ENCODE measurements around the gene NECTIN4.
A peak's percentile ranks its signal among the peaks of the same experiment; 100 is the strongest.

NECTIN4 gene

DNA sequence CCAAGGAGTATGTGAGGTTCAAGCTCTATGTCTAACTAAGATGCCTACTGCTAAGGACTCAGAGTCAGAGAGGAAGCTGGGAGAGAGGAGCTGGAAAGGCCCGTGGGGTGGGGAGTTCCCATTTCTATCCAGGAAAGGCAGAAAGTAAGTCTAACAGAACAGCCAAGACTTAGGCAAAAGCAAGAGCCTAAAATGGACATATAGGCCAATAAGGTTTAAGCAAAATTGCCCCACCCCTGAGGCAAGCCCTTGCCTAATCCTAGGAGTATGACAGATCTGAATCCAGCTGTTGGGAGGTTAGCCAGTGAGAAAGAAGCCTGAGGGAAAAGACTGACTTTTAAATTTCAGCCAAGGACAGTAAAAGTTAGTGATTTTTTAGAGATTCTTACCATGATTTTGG lies 7.2 kb upstream of the NECTIN4 start:
- no peak for DNase-seq
- peak overlapping the region; percentile 30 for H3K27ac Mint-ChIP-seq
- H3K36me3 Mint-ChIP-seq = peaks cover 18% of the 10 kb centered on the region
- CTCF ChIA-PET = interaction anchor here (0.8 to 9.6 kb wide), 17 partner anchors 9 to 262 kb away, joined by 3 to 196 read pairs (median 7); partner anchors contain the start of genes ARHGAP30, F11R, TSTD1 and USF1
- no peaks in the 10 kb centered on the region for H3K9me3 Mint-ChIP-seq
- H3K4me1 Mint-ChIP-seq = peaks cover 40% of the 10 kb centered on the region
- no peak overlapping the region for H3K4me3 Mint-ChIP-seq
- H3K27me3 Mint-ChIP-seq = peaks cover 41% of the 10 kb centered on the region

DNA sequence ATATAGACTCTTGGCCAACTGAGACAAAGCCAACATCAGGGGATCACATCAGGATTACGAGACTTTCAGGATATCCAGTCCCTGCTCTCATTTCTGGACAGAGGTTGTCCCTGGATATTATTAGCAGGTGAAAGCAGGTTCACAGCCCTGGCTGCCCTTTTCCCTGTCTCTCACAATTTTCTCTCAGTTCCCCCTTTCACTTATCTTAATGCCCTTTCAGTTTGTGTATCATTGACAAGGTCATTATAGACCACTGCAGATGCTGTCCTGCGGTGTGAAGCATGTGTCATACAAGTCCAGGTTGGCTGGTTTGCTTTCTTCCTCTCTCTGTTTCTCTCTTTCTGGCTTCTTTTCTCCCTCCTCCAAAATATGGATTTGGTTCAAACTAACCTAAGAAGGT lies 6.7 kb upstream of the NECTIN4 start:
- no peak overlapping the region for H3K4me3 Mint-ChIP-seq
- CTCF ChIA-PET = interaction anchor here (1.3 to 9.6 kb wide), 11 partner anchors 9 to 100 kb away, joined by 3 to 196 read pairs (median 10); partner anchors contain the start of genes ARHGAP30, TSTD1 and USF1
- peaks cover 41% of the 10 kb centered on the region for H3K4me1 Mint-ChIP-seq
- H3K36me3 Mint-ChIP-seq = peaks cover 16% of the 10 kb centered on the region
- H3K27ac Mint-ChIP-seq = no peak overlapping the region
- DNase-seq = no peak
- peaks cover 41% of the 10 kb centered on the region for H3K27me3 Mint-ChIP-seq
- no peaks in the 10 kb centered on the region for H3K9me3 Mint-ChIP-seq

DNA sequence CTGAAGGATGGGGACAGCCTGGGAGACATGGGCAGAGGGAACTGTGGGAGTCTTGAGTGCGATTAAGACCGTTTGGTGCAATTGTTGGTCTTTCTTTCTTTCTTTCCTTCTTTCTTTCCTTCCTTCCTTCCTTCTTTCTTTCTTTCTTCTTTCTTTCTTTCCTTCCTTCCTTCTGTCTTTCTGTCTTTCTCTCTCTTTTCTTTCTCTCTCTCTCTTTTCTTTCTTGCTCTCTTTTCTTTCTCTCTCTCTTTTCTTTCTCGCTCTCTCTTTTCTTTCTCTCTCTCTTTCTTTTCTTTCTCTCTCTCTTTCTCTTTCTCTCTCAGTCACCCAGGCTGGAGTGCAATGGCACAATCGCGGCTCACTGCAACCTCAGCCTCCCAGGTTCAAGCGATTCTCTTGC lies 5.9 kb upstream of the NECTIN4 start:
- H3K4me3 Mint-ChIP-seq = no peak overlapping the region
- no peak for DNase-seq
- CTCF ChIA-PET = interaction anchor here (0.9 to 9.6 kb wide), 5 partner anchors 19 to 106 kb away, joined by 3 to 196 read pairs (median 5); partner anchors contain the start of genes ARHGAP30 and TSTD1
- peaks cover 49% of the 10 kb centered on the region for H3K4me1 Mint-ChIP-seq
- peaks cover 14% of the 10 kb centered on the region for H3K36me3 Mint-ChIP-seq
- H3K9me3 Mint-ChIP-seq = no peaks in the 10 kb centered on the region
- H3K27me3 Mint-ChIP-seq = peaks cover 41% of the 10 kb centered on the region
- H3K27ac Mint-ChIP-seq = peak overlapping the region; percentile 25

DNA sequence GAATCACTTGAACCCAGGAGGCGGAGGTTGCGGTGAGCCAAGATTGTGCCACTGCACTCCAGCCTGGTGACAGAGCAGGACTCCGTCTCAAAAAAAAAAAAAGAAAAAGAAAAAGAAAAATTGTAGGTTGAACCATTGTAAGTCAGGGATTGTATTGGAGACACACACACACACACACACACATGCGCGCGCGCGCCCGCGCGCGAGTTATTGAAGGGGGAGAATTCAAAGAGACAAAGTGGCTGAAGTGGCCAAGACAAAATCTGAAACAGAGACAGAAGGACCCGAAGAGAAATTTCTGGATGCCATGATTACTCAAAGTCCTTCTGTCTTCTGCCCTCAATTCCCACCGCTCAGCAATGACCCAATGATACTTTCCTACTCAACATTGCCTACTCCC lies 5.1 kb upstream of the NECTIN4 start:
- Mint-ChIP-seq H3K27me3 (peaks cover 41% of the 10 kb centered on the region), H3K4me1 (peaks cover 51% of the 10 kb centered on the region), H3K4me3 (no peak overlapping the region), H3K9me3 (no peaks in the 10 kb centered on the region), H3K36me3 (peaks cover 8% of the 10 kb centered on the region), H3K27ac (no peak overlapping the region)
- CTCF ChIA-PET = interaction anchor here (0.9 to 9.6 kb wide), 5 partner anchors 18 to 105 kb away, joined by 3 to 196 read pairs (median 5); partner anchors contain the start of genes ARHGAP30 and TSTD1
- no peak for DNase-seq

DNA sequence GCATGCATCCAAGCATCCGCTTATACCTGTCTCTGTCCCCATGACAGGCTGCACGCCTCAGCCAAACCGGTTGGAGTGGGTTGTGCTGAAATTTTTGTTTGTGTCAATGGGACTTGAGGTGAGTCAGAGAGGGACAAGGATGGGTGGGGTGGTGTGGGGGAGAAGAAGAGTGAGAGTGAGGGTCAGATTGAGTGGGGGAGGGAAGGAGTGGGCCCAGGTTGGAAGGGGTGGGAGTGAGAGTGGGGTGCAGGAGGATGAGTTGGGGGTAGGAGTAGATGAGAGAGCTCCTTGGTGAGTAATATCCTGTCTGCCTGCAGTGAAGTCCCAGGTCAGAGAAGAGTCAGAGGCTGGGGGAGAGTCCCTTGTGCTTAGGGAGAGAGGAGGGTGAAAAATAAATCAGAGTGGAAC lies 3.3 kb upstream of the NECTIN4 start:
- peak; percentile 34 for DNase-seq
- Mint-ChIP-seq H3K9me3 (no peaks in the 10 kb centered on the region), H3K4me1 (peaks cover 39% of the 10 kb centered on the region), H3K36me3 (no peaks in the 10 kb centered on the region), H3K27ac (no peak overlapping the region), H3K4me3 (no peak overlapping the region), H3K27me3 (peaks cover 36% of the 10 kb centered on the region)
- CTCF ChIA-PET = interaction anchor here (9.6 kb wide), 1 partner anchor 21 kb away, joined by 196 read pairs; the partner anchor contains the start of gene ARHGAP30

DNA sequence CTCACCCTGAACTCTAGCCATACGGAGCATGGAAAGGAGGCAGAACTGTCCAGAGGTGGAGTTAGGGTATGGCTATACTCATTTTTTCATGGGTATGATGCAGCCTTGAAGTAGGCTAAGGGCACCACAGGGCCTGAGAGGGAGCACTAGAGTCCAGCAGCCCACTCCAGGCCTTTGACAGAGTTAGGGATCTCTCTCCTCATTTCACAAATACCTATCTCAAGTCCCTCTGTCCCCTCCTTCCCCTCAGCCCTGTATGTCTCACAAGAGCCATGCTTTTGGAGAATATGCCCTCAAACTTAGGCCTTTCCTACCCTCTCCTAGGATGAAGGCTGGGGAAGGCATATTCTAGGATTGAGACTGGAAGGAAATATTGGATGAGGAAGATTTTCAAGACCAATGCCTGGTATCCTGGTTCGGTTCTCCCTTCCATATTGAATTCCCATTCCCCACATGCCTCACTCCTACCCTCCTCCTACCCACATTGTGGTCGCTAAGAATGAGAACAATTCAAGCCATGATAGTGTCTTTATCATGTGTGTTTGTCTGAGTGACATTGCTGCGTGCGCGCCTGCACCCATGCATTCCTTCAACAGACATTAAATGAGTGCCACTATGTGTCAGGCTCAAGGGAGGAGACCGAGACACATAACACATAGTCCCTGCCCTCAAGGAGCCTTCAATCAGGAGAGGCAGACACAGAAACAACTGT lies 2.6 kb upstream of the NECTIN4 start:
- Mint-ChIP-seq H3K27me3 (peaks cover 36% of the 10 kb centered on the region), H3K36me3 (no peaks in the 10 kb centered on the region), H3K27ac (no peak overlapping the region), H3K4me1 (peaks cover 32% of the 10 kb centered on the region), H3K4me3 (no peak overlapping the region), H3K9me3 (no peaks in the 10 kb centered on the region)
- CTCF ChIA-PET = interaction anchor here (9.6 kb wide), 1 partner anchor 20 kb away, joined by 196 read pairs; the partner anchor contains the start of gene ARHGAP30
- no peak for DNase-seq

DNA sequence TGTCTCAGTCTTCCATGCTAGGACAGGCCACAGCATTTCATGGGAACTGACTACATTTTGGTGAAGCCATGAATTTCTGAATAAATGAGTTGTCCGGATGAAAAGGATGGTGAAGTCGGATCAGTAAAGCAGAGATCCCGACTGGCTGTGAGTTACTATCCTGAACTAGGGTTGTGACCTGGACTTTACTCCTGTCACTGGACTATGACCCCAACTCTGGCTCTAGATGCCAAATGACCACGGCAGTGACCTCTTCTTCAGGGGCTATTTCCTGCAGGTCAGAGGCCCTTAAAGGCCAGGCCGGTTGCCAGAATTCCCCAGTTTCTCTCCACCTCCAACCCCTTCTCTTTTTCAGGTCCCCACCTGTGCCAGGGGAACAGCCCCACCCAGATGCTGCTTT lies 1.7 kb upstream of the NECTIN4 start:
- no peak overlapping the region for H3K27ac Mint-ChIP-seq
- H3K36me3 Mint-ChIP-seq = no peaks in the 10 kb centered on the region
- H3K4me1 Mint-ChIP-seq = peaks cover 28% of the 10 kb centered on the region
- CTCF ChIA-PET = interaction anchor here (1.4 kb wide), 1 partner anchor 20 kb away, joined by 7 read pairs; no protein-coding TSS in a partner anchor
- no peak for DNase-seq
- H3K9me3 Mint-ChIP-seq = no peaks in the 10 kb centered on the region
- H3K4me3 Mint-ChIP-seq = no peak overlapping the region
- H3K27me3 Mint-ChIP-seq = peaks cover 37% of the 10 kb centered on the region

DNA sequence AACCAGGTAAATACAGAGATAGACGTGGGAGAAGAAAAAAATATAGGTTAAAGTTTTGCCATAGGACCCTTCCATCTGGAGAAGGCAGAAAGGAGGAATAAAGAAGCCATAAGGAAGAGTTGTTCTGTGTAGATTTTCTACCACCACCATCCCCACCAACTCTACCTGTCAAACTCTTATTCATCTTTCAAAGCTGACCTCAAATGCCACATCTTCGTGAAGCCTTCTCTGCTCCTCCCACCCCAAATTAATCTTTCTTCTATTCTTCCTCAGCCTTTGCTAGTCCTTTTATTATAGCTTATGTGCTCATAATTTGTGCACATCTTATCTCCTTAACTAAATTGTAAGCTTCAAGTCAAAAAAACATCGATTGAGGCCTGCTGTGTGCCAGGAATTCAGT lies 1.3 kb upstream of the NECTIN4 start:
- Mint-ChIP-seq H3K27me3 (peaks cover 38% of the 10 kb centered on the region), H3K27ac (no peak overlapping the region), H3K4me3 (no peak overlapping the region), H3K9me3 (no peaks in the 10 kb centered on the region), H3K36me3 (no peaks in the 10 kb centered on the region), H3K4me1 (peaks cover 28% of the 10 kb centered on the region)
- no peak for DNase-seq
- CTCF ChIA-PET = interaction anchor here (0.5 to 1.4 kb wide), 2 partner anchors 19 to 28 kb away, joined by 3 to 7 read pairs; no protein-coding TSS in a partner anchor

DNA sequence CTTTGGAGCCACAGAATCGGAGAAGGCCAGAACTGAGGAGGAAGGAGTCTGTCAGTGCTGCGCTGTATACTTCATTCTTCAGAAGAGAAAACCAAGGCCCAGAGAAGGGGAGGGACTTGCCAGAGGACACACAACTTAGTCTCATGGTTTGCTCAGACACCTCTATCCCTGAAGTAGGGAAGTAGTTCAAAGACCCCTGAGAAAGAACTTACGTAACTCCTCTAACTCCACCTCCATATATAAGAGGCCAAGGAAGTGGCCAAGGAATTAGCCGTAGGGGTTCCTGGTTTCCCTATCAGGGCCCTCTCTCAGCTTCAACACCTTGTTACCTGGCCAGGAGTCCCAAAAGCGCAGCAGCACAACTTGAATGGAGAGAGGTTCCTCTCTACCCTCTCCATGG lies 580 bp upstream of the NECTIN4 start:
- no peak overlapping the region for H3K27ac Mint-ChIP-seq

DNA sequence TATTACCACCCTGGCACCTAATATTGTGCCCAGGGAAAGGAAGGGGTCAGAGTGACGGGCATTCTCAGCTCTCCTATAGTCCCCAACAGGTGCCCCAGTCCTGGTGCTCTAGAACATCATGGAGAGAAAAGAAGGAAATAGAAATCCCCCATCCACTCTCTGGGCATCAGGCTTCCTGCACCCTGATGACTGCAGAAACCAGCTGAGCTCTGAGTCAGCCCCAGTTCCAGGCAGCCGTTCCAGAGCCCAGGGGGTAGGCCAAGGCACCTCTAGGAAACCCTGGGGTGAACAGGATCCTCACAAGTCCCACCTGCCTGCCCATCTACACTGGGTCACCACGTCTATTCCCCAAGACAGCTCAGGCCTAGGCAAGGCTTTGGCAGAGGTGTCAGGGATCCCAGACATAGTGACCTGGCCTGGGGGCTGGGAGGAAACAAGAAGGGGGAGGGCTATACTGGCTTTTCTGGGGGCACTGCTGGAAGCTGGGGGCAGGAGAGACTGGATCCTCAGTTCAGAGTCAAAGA lies 709 bp downstream of the NECTIN4 start:
- CTCF ChIA-PET = interaction anchor here (1.3 to 1.8 kb wide), 2 partner anchors 9 to 18 kb away, joined by 4 to 9 read pairs; partner anchors contain the start of gene KLHDC9
- Mint-ChIP-seq H3K27me3 (peaks cover 34% of the 10 kb centered on the region), H3K27ac (no peak overlapping the region), H3K9me3 (no peaks in the 10 kb centered on the region), H3K36me3 (no peaks in the 10 kb centered on the region), H3K4me1 (peaks cover 26% of the 10 kb centered on the region), H3K4me3 (no peak overlapping the region)
- no peak for DNase-seq

More for the DNA sequence above, 580 bp upstream of the NECTIN4 start:
- peaks cover 28% of the 10 kb centered on the region for H3K4me1 Mint-ChIP-seq
- no peak overlapping the region for H3K4me3 Mint-ChIP-seq
- peaks cover 38% of the 10 kb centered on the region for H3K27me3 Mint-ChIP-seq
- no peaks in the 10 kb centered on the region for H3K36me3 Mint-ChIP-seq
- no peaks in the 10 kb centered on the region for H3K9me3 Mint-ChIP-seq
- CTCF ChIA-PET = interaction anchor here (1.4 to 1.8 kb wide), 2 partner anchors 8 to 18 kb away, joined by 7 to 9 read pairs; partner anchors contain the start of gene KLHDC9
- DNase-seq = no peak

DNA sequence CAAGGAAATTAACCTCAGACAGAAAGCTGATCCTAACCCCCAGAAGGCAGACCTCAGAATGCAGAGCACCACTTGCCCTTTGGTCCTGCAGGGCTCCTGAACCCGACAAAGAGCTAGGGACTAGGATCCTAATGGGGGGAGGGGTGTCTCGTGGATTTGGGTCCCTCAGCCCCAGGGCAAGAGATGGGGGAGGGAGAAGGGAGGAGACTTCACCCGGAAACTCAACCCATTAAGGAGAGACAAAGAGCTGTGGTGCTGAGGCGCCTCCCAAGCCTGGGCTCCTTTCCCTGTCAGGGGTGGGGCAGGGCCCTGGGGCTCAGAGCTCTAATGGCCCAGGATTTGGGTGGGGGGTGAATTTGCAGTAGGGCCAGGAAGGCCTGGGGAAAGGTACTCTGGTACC lies 2.9 kb downstream of the NECTIN4 start:
- H3K27me3 Mint-ChIP-seq = peaks cover 38% of the 10 kb centered on the region
- no peaks in the 10 kb centered on the region for H3K9me3 Mint-ChIP-seq
- no peaks in the 10 kb centered on the region for H3K36me3 Mint-ChIP-seq
- no peak overlapping the region for H3K27ac Mint-ChIP-seq
- H3K4me1 Mint-ChIP-seq = peaks cover 11% of the 10 kb centered on the region
- DNase-seq = no peak
- H3K4me3 Mint-ChIP-seq = no peak overlapping the region
- CTCF ChIA-PET = interaction anchor here (1.0 to 3.1 kb wide), 3 partner anchors 11 to 31 kb away, joined by 3 to 20 read pairs (median 9); no protein-coding TSS in a partner anchor

DNA sequence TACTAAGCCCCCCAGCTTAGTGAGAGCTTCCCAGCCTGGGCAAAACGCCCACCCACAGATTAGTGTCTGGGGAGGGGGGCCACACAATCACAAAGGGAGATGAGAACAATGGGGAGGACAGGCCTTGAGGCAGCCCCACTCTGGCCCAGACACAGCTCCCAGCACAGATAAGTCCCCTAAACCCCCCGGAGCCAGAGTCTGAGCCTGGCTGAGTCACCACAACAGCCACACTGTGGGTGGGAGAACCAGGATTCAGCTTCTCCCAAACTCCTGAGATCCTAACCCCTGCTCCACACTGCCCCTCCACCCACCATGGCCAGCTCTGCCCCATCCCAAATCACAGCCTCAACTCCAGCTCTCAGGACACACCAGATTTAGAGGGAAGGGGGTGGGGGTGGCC lies 4.2 kb downstream of the NECTIN4 start:
- H3K36me3 Mint-ChIP-seq = no peaks in the 10 kb centered on the region
- peaks cover 1% of the 10 kb centered on the region for H3K4me1 Mint-ChIP-seq
- H3K9me3 Mint-ChIP-seq = no peaks in the 10 kb centered on the region
- H3K4me3 Mint-ChIP-seq = no peak overlapping the region
- DNase-seq = no peak
- CTCF ChIA-PET = interaction anchor here (0.5 to 3.1 kb wide), 4 partner anchors 12 to 805 kb away, joined by 3 to 20 read pairs (median 5); partner anchors contain the start of gene KLHDC9
- peaks cover 42% of the 10 kb centered on the region for H3K27me3 Mint-ChIP-seq
- H3K27ac Mint-ChIP-seq = no peak overlapping the region

DNA sequence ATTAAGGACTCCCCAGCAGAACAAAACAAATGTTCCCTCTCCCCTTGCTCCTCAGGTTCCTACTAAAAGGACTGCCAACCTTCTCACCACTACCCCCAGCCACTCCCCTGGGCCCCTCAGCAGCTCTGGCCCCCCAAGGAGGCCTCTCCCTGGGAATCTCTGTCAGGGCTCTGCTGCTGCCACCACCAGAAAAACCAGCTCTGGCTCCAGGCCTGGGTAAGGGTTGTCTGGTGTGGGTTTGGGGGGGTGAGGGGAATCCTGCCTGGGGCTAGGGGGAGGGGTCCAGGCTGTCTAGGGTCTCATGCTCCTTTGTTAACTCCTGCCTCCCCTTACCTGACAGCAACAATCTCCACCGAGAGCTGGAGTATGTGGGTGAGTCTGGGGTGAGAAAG lies 4.8 kb downstream of the NECTIN4 start:
- Mint-ChIP-seq H3K36me3 (no peaks in the 10 kb centered on the region), H3K4me3 (no peak overlapping the region), H3K9me3 (no peaks in the 10 kb centered on the region), H3K27ac (no peak overlapping the region), H3K27me3 (peaks cover 45% of the 10 kb centered on the region), H3K4me1 (no peaks in the 10 kb centered on the region)
- DNase-seq = no peak
- CTCF ChIA-PET = interaction anchor here (1.1 to 3.1 kb wide), 3 partner anchors 12 to 13 kb away, joined by 3 to 20 read pairs (median 7); partner anchors contain the start of gene KLHDC9

Data from activated naive CD4-positive, alpha-beta T cell treated with anti-CD3 and anti-CD28 coated beads, Interleukin-2, amount 10 ng/mL, durations not matched to agents 7 days and 5 days (primary cell).